HG02798 (cell line): ENCODE data around the gene NCAM2.

Experiments
- ATAC-seq: cut with Tn5 transposase; IDR thresholded peaks from one replicate; pipeline ENCODE4 v1.9.1; 2021; ENCODE audit warnings: mild to moderate bottlenecking; ENCODE audit not compliant: unreplicated experiment, poor library complexity

Gene NCAM2

DNA sequence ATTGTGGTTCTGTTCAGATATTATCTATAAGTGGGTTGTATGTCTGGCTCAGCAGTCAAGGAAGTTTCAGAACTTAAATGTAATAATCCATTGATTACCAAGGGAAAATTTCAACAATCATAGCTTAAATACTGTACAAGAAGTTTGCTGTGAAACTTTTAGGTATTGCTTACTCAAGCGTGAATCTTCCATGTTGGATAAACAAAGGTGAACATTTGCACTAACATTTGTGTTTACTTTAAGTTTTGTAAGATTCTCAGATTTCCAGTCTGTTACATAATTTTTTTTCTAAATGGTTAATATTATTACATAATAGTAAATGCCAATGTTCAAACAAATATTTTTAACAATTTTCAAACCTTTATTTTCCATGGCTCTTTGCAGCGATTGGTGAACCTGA, 285.6 kb downstream of the NCAM2 start:
- ATAC-seq, result no peak

DNA sequence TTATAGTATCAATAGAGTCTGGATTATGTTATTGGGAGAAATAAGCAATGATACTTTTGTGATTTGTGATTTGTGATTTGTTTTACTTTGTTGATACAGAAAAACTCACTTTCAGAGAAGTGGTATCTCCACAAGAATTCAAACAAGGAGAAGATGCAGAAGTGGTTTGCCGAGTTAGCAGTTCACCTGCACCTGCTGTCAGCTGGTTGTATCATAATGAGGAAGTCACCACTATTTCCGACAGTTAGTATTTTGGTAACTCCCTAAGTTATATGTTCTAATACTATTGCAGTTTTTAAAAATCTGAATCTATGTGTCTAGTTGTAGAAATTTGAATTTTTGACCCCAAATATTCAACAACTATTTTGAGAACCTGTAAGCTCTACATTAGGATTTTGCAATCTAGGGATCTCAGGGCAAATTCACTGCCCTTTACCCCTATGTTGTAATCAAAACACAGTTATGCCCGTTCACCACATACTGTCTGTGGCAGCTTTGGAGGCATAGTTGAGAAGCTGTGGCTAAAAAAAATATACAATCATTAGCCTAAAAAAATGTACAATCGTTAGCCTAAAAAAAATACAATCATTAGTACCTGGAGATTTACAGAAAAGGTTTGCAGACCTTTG, 288.1 kb downstream of the NCAM2 start:
- ATAC-seq, result no peak

DNA sequence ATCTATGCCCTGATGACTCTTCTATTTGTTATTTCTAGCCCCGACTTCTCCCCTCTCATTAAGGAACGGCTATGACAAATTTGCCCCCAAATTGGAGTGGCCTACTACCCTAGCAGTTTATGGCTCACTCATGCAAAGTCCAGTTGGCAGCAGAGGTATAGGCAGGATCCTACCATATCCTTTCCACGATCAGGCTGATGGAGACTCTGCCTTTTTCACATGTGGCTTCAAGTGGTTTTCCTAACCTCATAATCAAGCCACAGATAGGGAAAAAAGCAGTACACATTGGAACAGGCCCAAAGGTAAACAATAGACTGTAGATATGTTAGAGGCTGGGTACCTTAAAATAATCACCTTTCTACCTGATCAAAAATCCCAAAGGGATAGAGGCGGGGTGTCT, 292.5 kb downstream of the NCAM2 start:
- no peak for ATAC-seq

DNA sequence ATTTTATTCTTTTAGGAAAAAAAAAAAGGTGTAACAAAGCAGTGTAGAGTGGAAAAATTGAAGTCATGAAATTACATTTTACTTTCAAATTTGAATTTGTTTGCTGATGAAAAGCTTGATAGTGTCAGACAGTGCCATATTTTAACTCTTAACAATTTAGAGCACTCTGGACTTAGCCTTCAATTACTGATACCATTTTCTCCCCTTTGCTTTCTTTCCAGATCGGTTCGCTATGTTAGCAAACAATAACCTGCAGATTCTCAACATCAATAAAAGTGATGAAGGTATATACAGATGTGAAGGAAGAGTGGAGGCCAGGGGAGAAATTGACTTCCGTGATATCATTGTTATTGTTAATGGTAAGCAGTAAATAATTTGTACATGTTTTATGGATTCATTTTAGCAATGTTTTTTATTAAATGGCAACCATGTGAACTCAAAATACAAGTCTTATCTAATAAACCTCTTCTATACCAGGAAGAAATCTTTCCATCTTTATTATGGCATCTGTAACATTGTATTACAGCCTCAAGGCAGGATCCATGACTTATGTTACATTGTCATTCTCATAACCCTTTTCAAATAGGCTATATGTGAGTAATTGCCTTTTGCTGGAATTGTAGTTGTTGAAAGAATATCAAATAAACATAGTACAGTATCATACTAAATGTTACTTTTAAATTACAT, 293.8 kb downstream of the NCAM2 start:
- ATAC-seq, result no peak

DNA sequence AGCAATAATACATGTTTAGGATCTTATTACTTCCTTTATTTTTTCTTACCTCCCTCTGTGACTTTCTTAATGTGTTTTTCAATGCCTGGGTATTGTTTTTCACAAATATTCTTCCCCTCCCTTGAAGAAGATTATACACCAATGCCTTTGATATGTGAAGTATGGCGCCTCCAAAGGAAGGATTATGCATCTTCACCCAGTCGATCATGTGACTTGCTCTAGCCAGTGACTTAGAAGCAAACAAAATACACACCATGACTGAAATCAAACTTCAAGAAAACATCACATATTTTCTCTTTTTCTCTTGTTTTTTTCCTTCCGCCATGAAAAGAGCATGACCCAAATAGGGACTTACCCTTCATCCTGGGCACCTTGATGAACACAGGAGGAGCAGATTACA, 297.1 kb downstream of the NCAM2 start:
- no peak for ATAC-seq

DNA sequence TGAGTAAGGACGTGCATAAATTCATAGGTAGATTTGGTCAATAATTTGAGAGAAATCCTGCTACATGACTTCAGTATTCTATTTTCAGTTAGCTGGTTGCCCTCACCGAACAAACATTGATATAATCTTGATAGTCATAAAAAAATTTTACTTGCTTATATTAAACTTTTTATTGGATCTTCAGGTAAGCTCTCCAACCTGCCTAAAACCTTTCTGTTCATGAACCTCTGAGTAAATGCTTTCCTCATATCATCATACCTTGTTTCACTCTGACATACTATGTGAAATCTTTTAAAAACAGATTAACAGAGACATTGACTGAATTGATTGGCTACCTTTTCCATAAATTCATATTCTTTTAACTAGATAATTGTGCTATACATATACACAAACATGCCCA, 299.0 kb downstream of the NCAM2 start:
- no peak for ATAC-seq

DNA sequence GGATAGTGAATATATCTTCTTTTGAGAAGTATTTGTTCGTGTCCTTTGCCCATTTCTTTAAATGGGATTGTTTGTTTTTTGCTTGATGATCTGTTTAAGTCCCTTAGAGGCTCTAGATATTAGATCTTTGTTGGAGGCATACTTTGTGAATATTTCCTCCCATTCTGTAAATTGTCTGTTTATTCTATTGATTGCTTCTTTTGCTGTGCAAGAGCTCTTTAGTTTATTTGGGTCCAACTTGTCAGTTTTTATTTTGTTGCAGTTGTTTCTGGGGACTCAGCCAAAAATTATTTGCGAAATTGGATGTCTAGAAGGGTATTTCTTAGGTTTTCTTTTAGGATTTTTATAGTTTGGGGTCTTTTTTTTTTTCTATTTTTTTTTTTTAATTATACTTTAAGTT, 302.8 kb downstream of the NCAM2 start:
- ATAC-seq, result no peak

DNA sequence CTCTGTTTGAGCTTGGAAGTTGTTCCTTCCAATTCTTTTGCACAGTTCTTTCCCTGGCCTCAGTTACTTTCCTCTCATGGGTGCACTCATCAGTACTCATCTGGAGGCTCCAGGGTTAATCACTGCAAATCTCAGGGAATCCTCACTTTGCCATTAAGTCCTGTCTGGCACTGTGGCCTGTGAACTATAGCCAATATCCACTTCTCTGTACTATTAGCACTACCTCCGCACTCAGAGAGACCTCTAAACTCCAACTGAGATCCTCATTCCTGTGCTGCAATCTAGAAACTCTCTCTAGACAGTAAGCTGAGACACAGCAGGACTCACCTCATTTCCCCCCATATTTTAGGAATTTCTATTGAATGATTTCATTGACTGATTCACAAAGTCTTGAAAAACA, 311.3 kb downstream of the NCAM2 start:
- no peak for ATAC-seq

DNA sequence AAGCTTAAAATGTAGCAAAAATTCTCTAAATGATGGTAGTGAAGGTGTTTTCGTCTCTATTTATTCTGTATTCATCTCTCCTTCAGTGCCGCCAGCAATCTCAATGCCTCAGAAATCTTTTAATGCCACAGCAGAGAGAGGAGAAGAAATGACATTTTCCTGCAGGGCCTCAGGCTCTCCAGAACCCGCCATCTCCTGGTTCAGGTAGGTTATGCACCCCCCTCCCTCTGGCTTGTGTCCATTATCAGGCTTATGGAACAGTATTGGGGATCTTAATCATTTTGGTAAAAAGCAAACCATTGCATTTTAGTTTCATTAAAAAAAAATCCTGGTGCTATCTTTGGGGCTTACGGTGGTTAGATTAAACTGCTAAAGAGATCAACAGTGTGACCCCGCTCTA, 326.1 kb downstream of the NCAM2 start:
- no peak for ATAC-seq

DNA sequence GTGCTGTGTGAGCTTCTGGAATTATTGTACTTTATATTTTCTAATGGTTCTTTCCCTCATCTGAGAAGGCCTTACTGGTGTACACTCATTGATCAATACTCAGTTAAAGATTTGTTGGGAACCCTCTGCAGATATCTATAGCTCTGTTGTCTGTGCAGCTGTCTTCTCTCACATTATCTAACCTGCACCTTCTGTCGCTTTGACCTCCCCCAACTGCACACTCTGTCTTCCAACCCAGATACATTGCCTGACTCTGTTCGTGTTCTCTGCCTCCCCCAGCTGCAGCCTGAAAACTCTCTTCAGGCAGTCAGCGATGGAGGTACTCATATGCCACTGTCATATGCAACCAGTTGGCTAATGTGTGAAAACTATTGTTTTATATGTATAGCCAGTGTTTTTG, 334.3 kb downstream of the NCAM2 start:
- ATAC-seq, result no peak

DNA sequence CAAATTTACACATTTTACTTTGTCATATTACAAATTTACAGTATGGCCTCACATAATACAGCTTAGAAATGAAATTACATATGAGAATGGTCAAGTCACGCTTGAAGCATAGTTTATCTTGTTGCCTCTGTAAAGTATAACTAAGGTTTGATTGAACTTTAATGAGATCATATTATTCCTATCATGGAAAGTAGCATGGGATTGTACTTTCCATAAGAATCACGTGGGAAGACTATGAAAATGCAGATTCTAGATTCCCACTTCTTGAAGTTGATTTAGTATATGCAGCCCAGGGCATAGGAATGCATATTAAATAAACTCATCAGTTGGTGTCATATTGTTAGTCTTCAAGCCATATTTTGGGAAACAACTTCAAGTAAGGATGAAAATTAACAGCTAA, 342.8 kb downstream of the NCAM2 start:
- ATAC-seq, result no peak

DNA sequence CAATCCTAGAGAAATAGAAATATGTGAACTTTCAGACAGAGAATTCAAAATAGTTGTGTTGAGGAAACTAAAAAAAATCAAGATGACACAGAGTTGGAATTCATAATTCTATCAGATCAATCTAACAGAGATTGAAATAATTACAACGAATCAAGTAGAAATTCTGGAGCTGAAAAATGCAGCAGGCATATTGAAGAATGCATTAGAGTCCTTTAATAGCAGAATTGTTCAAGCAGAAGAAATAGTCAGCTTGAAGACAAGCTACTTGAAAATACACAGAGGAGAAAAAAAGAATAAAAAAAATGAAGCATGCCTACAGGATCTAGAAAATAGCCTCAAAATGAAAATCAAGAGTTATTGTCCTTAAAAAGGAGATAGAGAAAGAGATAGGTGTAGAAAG, 347.1 kb downstream of the NCAM2 start:
- no peak for ATAC-seq

DNA sequence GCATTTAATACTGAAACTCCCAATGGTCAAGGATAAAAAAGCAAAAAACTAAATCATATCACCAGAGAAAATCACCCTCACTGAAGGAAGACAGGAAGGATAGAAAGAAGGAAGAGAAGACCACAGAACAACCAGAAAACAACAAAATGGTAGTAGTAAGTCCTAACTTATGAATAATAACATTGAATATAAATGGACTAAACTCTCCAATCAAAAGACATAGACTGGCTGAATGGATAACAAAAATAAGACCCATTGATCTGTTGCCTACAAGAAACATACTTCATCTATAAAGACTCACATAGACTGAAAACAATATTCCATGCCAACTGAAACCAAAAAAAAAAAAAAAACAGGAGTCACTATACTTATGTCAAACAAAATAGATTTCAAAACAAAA, 347.7 kb downstream of the NCAM2 start:
- no peak for ATAC-seq

DNA sequence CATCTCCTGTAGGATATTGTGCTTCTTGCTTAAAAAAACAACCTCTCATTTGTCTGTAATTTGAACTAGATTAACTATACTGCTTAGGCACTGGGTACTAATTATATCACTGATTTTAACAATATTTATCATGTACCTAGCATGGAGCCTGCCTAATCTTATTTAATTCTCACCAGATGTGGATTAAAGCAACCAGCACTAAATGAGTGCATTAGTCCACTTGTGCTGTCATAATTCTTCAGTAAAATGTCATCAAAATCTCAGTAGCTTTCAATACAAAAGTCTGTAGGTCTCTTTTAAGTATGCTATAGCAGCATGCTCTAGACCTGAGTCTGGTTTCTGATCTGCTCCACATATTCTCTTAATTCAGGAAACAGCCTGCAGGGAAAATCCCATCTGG, 368.1 kb downstream of the NCAM2 start:
- ATAC-seq, result no peak

DNA sequence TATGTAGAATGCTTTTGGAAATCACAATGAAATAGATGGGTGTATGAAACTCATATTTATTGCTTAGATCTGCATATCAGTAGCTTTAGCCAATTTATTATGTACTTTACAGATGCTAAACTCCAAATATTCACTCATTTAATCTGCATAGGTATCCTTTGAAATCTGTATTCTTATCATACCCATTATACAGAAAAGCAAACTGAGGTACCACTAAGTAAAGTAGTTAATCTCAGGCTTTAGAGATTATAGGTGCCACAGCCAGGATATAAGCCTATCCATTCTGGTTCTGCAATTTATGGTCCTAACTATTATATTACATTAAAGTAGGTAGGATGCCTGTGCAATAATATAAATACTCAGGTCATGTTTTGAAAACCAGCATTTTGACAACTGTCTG, 369.4 kb downstream of the NCAM2 start:
- no peak for ATAC-seq

DNA sequence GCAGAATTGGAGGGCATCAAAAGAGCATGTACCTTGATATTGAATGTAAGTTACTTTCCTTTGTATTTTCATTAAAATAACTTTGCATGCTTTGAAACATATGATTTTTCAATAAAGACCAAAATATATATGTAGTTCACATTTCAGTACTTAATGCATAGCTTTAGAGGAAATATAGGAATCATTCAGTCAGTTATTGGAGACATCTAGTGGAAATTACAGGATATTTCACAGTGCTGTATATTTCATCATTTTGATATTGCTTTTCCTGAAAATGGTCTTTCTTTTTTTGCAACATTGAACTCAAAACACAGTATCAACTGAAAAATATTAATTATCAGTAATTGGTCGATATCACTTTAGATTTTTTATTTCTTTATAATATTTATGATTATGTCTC, 375.8 kb downstream of the NCAM2 start:
- ATAC-seq, result no peak

DNA sequence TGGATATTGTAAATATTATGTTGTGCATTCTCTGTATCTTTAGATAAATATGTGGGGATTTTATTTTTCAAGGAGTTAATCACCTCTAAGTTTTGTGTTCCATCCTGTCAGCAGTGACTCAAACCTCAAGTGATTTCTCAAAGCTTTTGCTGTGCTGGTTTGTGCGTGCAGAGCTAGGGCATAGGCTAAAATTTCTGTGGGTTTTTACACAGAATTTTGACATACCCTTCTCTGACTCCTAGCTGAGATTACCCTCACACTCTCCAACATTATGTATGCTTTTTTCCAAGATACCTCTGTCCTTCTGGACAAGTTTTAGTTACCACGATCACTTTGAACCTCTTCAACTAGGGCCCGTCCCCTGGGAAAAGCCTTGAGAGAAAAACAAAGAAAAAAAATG, 384.9 kb downstream of the NCAM2 start:
- no peak for ATAC-seq

DNA sequence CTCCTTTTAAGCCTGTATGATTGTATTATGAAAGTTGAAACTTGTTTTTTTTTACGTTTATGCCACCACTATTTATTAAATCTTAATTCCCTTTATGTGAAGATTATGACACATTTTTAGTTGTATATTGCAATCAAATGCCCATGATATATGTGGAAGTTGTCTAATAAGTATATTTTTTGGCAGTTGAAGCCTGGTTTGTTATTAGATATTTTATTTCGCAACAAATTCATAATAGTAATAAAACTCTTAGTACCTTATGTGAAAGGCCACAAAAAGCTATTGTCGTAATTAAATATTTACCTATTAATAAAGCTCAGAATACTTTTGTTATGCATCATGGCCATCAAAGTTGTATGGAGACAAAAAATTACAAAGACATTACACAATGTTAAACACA, 386.8 kb downstream of the NCAM2 start:
- no peak for ATAC-seq

DNA sequence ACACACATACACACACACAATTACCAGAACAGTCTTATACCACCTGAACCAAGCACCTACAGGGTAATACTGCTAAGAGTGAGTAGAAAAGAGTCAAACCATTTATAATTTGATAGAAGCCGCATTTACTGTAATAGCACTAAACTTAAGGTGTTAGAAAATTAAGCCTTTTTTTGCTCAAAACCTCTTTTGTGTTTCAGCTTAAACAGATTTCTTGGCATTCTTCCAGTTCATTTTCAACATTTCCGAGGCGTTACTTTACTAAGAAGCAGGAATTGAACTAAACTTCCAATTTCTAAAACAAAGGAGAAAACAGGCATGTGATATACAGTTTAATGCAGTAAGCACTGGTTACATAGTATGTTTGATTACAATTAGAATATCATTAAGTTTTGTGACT, 387.2 kb downstream of the NCAM2 start:
- ATAC-seq, result no peak

DNA sequence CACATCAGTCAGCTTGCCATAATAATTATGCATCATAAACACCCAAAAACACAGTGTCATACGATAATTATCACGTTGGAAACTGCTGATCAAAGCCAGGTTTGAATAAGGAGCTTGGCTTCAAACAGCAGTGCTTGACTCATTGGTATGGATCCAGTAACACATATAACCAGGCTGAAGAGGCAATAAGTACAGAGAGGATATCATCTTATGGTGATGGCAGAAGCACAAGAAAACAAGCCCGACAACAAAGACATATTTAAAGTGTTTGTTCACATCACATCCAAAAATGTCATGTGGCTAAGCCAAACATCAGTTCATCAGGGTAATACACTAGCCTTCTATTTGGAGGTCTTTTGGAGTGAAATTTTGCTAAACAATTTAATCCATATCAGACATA, 389.7 kb downstream of the NCAM2 start:
- ATAC-seq, result no peak

DNA sequence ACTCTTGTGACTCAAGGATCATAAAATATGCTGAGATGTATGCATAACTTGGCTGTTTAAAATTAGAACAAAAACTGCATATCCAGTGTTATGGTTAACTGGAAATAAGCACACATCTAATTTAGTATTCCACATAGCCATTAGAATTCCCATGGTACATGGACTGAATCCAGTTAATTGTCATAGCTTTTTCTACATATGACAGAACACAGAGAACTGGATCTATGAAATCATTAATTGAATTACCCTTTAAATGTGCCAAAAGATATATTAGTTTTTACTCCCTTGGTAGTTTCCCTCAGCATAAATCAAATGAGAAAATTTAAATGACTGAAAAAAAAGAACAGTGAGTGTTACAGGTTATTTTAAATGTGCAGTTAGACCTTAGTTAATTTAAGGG, 395.9 kb downstream of the NCAM2 start:
- no peak for ATAC-seq

DNA sequence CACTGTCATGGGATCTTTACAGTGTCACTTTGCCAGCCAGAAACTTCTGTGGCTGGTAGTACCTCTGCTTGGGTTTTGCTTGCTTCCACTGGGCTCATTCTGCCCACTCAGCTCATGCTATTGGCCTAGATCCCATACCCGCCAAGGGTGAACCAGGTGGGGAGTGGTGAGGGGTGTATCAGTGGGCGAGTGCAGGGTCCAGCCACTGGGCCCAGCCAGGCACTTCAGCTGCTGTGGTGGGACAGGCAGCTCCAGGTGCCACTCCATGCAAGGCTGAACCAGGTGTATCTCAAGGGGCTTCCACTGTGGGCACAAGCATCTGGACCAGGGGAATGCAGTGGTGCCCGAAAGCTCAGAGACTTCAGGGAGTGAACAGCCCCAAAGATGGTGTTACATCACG, 398.2 kb downstream of the NCAM2 start:
- no peak for ATAC-seq

DNA sequence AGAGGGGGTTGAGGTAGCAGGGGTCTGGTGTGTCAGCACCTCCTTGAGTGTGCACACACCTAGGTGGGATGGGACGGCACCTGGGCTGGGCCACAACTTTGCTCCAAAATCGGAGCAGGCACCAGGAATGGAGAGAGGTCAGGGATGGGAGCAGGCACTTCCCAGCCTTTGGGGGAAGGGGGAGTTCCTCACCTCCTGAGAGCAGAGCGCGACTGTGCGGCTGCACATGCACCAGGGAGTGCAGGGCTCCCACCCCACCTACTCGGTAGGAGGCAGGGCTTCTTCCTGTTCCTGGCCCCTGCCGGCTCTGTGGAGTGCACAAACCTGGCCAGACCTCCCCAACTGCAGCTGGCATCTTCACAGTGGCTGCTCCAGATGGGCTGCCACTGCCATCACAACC, 399.3 kb downstream of the NCAM2 start:
- no peak for ATAC-seq
